Activated naive CD4-positive, alpha-beta T cell treated with anti-CD3 and anti-CD28 coated beads, Interleukin-2, amount 50 U/mL, for 16 hours (primary cell): ENCODE data around the gene ZNF765.
"Not testable (repeated sequence)": the region's sequence is repeated elsewhere in the genome, so short reads cannot be mapped to it uniquely, and the experiment has no call there.

Source experiments
- DNase-seq: peaks from one replicate; pipeline ENCODE4 v3.0.0-alpha.2; 2020

Gene ZNF765

DNA sequence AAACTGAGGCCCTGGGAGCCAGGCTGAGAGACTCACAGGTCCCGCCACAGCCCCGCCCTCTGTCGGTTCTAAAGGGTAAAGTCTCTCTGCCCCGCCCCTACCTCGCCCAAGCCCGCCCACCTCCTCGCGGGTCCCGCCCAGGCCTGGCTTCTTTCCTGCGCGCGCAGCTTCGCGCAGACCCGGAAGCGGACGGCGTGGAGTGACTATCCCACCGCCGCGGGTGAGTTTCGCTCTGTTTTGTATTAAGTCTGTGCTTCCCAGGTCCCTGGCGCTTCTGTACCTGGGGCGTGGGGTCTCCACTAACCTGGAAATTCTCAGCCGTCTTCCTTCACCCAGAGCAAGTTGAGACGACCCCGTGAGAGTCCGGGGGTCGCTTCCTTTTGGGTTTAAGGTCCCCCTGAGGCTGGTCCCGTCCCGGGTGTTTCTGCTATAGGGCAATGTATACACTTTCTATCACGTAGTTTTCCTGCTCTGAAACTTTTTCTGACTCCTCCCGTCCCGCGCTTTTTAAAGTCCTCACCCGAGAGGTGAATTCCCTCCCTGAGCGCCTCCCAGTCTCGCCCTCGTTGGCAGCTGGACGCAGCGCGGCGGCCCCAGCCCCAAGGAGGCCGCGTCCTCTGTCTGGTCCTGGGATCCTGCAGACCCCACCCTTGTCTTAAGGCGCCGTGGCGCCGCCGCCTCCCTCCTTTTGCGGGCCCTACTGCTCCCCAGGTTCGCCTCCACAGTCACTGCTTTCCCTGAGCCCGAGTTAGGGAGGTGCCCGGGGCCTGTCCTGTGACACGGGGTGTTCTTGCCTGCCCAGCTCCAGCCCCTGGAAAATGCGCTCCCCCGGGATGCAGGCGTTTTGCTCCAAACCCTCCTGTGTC is at the start of gene ZNF765:
TSS of gene ZNF765 (plus strand) at position 176 of the 866 bp plus-strand sequence. CDS start 2,867 bp downstream, outside the sequence.
- peak; percentile 94 for DNase-seq

DNA sequence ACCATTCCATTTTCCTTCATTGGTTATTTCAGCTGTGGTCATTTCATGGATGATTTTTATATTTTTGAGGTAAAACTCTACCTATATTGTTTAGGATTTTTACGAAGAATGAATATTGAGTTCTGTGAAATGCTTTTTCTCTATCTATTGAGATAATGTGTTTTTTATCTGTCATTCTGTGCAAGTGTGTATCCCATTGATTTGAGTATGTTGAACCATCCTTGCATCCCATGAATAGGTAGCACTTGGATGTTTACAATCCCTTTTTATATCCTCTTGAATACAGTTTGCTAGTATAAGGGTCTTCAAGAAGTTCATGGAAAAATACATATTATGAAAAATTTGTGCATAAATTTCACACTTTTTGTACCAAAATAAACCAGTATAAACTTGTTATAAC is 39.2 kb upstream of the ZNF765 start:
- DNase-seq: no peak

DNA sequence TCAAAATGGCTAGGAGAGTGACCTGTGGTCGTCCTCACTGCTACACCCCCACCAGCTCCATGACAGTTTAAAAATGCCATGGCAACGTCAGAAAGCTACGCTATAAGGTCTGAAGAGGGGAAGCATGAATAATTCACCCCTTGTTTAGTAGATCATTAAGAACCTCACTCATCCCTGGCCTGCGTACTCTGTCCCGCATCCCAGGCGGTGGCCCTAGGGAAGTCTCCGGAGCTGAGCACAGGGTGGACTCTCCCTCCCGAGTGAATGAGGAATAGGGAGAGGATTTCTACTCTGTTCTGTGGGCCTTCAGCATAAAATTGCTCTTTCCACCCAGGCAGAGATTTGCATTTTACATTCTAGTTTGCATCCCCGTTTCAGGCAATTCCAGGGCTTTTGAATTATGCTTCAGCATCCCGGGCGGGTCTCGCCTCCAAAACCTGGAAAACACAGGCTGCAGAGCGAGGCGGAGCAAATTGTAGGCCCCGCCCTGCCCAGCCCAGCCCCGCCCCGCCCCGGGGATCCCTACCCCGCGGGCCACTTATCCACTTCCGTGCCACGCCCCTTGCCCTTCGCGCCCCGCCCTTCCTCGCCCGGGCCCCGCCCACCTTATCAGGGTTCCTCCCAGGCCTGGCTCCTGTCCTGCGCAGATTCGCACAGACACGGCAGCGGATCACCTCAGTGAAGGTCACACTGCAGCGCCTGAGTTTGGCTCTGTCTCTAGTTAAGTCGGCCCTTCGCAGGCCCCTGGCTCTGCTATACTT is 36.9 kb upstream of the ZNF765 start:
- DNase-seq: no peak

DNA sequence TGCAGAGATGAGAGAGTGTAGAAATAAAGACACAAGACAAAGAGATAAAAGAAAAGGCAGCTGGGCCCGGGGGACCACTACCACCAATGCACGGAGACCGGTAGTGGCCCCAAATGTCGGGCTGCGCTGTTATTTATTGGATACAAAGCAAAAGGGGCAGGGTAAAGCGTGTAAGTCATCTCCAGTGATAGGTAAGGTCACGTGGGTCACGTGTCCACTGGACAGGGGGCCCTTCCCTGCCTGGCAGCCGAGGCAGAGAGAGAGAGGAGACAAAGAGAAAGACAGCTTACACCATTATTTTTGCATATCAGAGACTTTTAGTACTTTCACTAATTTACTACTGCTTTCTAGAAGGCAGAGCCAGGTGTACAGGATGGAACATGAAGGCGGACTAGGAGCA is 34.9 kb upstream of the ZNF765 start:
- not testable (repeated sequence) for DNase-seq

DNA sequence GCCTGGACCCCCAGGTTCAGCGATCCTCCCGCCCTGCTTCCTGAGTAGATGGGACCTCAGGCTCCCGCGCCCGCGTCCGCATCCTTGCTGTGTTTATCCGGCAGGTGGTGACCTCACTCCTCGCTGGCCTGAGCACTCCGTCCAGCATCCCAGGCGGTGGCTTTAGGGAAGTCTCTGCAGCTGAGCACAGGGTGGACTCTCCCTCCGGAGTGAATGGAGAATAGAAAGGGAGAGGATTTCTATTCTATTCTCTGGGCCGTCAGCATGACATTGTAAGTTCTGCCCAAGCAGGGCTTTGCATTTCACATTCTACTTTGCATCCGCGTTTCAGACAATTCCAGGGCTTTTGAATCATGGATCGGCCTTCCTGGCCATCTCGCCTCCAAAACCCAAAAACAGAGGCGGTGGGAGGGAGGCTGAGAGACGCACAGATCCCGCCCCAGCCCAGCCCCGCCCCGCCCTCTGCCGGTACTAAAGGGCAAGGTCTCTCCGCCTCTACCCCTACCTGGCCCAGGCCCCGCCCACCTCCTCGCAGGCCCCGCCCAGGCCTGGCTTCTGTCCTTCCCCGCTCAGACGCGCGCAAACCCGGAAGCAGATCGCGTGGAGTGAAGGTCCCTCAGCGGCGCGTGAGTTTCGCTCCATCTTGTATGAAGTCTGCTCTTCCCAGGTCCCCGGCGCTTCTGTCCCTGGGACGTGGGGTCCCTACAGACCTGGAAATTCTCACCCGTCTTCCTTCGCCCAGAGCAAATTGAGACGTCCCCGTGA is 29.6 kb upstream of the ZNF765 start, which contains the start of gene ZNF525:
TSS of gene ZNF525 (plus strand) at position 572 of the 765 bp plus-strand sequence. CDS start 6,577 bp downstream, outside the sequence.
- peak; percentile 98 for DNase-seq

DNA sequence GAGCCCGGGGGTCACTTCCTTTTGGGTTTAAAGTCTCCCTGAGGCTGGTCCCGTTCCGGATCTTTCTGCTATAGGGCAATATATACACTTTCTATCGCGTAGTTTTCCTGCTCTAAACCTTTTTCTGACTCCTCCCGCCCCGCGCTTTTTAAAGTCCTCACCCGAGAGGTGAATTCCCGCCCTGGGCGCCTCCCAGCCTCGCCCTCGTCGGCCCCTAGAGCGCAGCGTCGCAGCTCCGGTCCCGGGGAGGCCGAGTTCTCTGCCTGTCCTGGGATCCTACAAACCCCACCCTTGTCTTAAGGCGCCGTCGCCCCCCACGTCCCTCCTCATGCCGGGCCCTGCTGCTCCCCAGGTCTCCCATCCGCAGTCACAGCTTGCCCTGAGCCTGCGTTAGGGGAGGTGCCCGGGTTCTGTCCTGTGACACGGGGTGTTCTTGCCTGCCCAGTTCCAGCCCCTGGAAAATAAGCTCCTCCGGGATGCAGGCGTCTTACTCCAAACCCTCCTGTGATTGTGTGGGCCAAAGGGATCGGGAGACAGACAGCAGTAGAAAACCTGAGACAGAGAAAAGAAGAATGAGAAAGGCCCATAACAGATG is 29.0 kb upstream of the ZNF765 start:
- peak; percentile 49 for DNase-seq

DNA sequence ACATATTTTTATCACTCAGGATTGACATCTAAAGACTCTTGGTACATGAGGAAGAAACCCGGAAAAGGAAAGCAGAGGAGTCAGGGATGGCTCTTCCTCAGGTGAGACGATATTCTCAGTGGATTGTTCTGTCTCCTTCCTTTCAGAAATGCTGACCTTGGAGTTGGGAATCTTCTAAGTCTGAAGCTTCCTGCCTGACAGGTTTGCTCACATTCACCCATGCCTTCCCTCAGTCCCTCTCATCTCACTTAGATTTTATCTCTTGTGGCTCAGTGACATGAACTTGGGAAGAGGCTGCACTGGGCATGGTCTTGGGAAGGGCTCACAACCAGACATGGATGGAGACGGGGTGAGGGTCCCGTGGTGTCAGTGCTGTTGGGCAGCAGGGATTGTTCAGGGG is 22.8 kb upstream of the ZNF765 start:
- no peak for DNase-seq

DNA sequence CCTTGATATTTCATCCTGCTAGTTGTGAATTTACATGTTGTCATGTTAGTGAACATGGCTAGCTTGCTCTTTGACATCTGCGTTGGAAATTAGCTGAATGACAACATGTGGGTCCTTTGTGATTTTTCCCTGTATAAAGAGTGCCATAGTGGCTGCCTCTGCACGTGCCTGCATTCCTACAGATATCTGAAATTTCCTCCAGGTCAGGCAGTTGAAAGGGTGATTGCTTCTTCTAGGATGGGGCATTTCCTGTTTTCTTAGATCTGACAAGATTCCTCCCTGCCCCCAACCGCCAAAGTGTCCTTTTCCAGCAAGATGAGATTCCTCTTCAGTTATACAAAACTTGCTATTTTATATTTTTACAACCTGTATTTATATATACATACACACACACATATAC is 20.7 kb upstream of the ZNF765 start:
- DNase-seq: no peak

DNA sequence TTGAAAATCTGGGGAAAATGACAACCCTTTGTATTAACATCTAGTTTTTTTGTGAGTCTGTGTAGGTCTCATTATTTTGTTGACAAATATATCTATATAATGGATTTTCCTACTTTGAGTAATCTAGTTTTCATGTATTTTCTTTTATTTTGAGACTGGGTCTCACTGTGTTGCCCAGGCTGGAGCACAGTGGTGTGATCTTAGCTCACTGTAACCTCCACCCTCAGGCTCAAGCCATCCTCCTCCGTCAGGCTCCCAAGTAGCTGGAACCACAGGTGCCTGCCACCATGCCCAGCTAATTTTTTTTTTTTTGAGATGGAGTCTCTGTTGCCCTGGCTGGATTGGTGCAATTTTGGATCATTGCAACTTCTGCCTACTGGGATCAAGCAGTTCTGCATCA is 20.2 kb upstream of the ZNF765 start:
- no peak for DNase-seq

DNA sequence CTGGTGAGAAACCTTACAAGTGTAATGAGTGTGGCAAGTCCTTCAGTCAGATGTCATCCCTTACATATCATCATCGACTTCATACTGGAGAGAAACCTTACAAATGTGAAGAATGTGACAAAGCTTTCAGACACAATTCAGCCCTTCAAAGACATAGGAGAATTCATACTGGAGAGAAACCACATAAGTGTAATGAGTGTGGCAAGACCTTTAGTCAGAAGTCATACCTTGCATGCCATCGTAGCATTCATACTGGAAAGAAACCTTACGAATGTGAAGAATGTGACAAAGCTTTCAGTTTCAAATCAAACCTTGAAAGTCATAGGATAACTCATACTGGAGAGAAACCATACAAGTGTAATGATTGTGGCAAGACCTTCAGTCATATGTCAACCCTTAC is 13.6 kb upstream of the ZNF765 start:
- no peak for DNase-seq

DNA sequence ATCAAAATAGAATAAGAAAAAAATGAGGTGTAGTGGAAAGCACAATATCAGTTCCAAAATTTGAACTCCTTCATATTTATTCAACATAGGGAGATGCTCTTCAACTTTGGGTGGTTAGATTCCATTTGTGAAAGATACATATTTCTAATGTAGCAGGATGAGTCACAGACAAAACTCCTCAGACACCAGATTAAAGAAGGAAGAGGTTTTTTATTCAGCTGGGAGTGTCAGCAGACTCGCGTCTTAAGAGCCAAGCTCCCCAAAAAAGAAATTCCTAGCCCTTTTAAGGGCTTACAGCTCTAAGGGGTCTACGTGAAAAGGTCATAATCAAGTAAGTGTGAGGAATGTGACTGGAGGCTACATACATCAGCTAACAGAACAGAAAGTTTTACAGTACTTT is 6.8 kb upstream of the ZNF765 start:
- no peak for DNase-seq

DNA sequence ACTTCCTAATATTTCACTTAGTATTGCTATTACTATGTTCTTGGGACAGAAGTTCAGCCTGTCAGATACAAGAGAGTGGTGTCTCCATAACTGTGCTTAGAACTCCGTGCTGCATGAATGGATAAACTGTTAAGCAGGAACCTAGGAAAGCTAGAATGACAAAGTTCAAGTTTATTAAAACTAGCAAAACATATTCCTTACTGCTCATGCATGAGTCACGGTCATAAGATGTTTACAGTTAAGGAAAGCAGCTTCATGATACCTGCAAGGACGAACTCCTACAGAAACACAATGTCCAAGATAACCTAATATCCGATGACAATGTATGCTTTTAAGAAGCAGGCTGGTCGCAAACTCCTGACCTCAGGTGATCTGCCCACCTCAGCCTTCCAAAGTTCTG is 6.0 kb upstream of the ZNF765 start:
- no peak for DNase-seq

DNA sequence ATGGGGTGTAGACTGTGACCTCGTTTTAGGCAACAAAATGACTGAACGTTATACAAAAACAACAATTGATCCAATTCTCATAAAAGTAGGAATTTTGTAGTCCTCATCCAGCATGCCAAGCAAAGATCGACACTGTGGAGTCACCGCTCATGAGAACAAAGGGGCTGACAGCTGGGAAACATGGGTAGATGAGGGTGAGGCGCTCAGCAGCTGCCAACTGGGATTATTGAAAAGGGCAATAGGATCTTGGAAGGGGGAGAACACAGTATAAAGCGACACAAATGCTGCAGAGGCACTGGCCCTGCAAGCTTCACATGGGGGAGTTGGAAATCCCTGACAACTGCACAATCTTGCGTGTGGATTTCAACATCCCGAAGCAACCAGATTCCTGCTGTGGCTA is 5.4 kb upstream of the ZNF765 start:
- DNase-seq: no peak

DNA sequence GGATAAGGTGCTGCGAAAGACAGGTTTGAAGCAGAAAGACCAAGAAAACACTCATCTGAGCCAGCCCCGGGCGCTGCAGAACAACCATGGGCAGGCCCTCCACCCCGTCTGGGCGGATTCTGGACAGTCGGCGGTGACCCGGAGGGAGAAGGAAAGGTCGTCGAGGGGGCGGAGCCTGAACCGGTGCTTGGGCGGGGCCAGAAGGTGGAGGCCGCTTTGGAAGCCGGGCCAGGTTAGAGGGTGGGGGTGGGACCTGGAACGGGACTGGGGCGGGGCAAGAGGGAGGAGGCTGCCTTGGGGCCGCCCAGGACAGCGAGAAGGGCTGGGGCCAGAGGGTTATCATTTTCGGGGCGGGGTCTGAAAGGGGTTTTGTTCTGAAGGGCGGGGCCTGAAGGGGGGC is 5.0 kb upstream of the ZNF765 start:
- DNase-seq: no peak

DNA sequence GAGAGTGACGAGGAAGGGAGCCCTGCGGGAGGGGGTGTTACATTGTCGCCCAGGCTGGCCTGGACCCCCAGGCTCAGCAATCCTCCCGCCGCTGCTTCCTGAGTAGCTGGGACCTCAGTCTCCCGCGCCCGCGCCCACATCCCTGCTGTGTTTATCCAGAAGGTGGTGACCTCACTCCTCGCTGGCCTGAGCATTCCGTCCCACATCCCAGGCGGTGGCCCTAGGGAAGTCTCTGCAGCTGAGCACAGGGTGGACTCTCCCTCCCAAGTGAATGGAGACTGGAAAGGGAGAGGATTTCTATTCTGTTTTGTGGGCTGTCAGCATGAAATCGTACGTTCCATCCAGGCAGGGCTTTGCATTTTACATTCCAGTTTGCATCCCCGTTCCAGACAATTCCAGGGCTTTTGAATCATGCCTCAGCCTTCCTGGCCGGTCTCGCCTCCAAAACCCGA is 401 bp upstream of the ZNF765 start:
- no peak for DNase-seq

DNA sequence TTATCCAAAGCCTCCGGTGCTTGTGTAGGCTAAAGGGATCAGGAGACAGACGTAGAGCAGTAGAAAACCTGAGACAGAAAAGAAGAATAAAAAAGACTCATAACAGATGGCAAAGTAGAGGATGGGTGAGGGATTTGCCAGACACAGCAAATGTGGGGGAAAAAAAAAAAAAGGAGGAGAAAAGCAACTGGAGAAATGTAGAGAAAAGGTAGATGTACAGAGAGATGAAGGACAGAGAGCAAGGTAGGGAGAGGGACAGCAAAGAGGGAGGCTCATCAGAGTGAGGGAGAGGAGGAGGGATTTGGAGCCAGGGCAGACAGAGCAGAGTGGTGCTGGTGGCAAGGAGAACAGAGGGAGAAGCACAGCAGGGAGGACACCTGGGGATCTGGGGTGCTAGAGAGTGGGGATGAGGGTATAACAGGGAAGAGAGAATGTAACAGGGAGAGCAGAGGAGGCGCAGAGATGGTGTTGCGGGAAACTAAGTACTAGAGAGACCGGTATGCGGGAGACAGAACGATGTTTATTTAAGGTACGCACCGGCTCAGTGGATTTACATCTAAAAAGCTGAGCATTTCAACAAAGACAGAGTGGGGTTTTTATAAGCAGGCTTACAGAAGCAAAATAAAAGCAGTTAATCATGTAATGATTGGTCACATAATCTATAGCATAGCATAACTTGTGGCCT is 1.0 kb downstream of the ZNF765 start:
- DNase-seq: not testable (repeated sequence)

DNA sequence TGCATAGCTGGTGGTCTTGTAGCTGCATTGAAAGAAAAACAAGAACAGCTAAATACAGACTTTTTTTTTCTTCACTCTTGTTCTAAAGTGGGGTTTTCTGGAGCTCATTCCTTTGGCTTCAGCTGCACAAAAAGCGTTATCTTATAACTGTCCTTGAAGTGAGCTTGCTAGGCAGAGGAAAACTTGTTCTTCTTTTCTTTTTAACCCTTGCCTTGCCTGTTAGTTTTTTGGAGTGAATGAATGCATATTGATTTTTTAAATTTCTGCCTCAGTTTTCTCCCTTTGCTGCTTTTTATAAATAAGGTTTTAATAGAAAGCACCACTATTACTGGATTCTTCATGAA is 1.5 kb downstream of the ZNF765 start:
- DNase-seq: no peak

DNA sequence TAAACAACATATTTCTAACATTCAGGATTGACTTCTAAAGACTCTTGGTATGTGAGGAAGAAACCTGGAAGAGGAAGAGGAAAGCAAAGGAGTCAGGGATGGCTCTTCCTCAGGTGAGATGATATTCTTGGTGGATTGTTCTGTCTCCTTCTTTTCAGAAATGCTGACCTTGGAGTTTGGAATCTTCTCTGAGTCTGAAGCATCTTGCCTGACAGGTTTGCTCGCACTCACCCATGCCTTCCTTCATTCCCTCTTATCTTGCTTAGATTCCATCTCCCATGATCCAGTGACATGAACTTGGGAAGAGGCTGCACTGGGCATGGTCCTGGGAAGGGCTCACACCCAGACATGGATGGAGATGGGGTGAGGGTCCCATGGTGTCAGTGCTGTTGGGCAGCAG is 3.0 kb downstream of the ZNF765 start:
- not testable (repeated sequence) for DNase-seq

DNA sequence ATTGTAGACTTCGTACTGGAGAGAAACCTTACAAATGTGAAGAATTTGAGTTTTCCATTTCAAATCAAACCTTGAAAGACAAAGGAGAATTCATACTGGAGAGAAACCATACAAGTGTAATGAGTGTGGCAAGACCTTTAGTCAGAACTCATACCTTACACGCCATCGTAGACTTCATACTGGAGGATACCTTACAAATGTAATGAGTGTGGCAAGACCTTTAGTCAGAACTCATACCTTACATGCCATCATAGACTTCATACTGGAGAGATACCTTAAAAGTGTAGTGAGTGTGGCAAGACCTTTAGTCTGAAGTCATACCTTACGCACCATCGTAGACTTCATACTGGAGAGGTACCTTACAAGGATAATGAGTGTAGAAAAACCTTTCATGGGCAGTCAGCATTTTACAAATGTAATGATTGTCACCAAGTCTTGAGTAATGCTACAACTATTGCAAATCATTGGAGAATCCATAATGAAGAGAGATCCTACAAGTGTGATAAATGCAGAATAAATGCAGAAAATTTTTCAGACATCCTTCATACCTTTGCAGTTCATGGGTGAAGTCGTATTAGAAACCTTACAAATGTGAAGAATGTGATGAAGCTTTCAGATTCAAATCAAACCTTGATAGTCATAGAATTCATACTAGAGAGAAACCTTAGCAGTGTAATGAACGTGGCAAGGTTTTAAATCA is 14.7 kb downstream of the ZNF765 start:
- DNase-seq: no peak

DNA sequence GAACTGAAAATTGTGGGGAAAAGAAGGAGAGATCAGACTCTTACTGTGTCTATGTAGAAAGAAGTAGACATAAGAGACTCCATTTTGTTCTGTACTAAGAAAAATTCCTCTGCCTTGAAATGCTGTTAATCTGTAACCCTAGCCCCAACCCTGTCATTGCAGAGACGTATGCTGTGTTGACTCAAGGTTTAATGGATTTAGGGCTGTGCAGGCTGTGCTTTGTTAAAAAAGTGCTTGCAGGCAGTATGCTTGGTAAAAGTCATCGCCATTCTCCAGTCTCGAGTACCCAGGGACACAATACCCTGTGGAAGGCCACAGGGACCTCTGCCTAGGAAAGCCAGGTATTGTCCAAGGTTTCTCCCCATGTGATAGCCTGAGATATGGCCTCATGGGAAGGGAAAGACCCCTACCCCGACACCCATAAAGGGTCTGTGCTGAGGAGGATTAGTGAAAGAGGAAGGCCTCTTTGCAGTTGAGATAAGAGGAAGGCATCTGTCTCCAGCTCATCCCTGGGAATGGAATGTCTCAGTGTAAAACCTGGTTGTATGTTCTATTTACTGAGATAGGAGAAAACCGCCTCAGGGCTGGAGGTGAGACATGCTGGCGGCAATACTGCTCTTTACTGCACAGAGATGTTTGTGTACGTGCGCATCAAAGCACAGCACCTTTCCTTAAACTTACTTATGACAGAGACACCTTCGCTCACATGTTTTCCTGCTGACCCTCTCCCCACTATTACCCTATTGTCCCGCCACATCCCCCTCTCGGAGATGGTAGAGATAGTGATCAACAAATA is 25.8 kb downstream of the ZNF765 start:
- DNase-seq: not testable (repeated sequence)

DNA sequence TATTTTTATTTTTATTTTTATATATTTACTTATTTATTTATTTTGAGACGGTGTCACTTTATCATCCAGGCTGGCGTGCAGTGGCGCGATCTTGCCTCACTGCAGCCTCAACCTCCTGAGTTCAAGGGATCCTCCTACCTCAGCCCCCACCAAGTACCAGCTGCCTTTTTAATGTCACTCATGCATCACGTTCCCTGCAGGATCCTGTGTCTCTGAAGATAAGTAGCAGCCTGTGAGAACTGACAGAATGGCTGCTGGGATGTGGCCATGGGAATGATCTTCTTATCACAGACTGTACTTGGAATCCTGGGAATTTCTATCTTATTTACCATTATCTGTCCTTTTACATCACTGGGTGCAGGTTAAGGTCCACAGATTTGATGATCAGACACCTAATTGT is 27.6 kb downstream of the ZNF765 start:
- DNase-seq: no peak
